Uterus (tissue), 2 donors: ENCODE measurements around the gene C1orf52.

Source experiments
- CTCF ChIP-seq, 4 experiments: fragments of 200-600 bp in 2 of 4; fragments of 450-650 bp in 2 of 4; sonication (generic) in 2 of 4; IDR thresholded peaks; one replicate each; pipeline ENCODE4 v1.5.1; 2016 to 2019; ENCODE audit warnings: antibody characterized with exemption in 4 of 4, mild to moderate bottlenecking in 2 of 4, moderate library complexity in 1 of 4
- POLR2A ChIP-seq, 2 donors: fragments of 450-650 bp; IDR thresholded peaks; one replicate each; pipeline ENCODE4 v1.6.1; 2016; ENCODE audit warnings: antibody characterized with exemption in 2 of 2, mild to moderate bottlenecking in 1 of 2, moderate library complexity in 1 of 2

GRCh38 chr1:85308833-85309350 lies 49.4 kb upstream of the C1orf52 start:
- TF ChIP-seq CTCF (IDR thresholded peaks at IDR 0.05) (peak in 1 of 4 experiments; percentile 7), POLR2A (IDR thresholded peaks at IDR 0.05) (no peak)
